HEK293 (cell line): ENCODE measurements around the gene MYO7B.

ENCODE experiments used
- CTCF ChIA-PET: fragments of 350-600 bp; formaldehyde crosslinking; extraction: SDS; loops from one replicate; lab custom pipeline; 2021; ENCODE audit warnings: antibody characterized with exemption; lab: Yijun Ruan, JAX
- POLR2A ChIA-PET: fragments of 300-600 bp; formaldehyde crosslinking; extraction: SDS; loops from one replicate; lab custom pipeline; 2020; ENCODE audit warnings: antibody characterized with exemption, inconsistent platforms; lab: Yijun Ruan, JAX
- H3K27ac ChIP-seq: fragments of 200-500 bp; sonication (Bioruptor generic); 2 replicates; pipeline ENCODE4 v1.5.1; 2014; ENCODE audit warnings: low read depth, low read length, control low read depth, inconsistent platforms; ENCODE audit errors: extremely low read depth
- H3K36me3 ChIP-seq, 2 experiments: fragments of 200-500 bp in 1 of 2; sonication (Bioruptor generic) in 1 of 2; 1 replicate in 1 of 2; 2 replicates in 1 of 2; pipeline ENCODE4 v1.5.1; 2014 to 2017; ENCODE audit warnings: inconsistent platforms in 2 of 2, low read length in 2 of 2; ENCODE audit not compliant: control insufficient read depth in 2 of 2, insufficient read depth in 1 of 2
- H3K4me1 ChIP-seq: fragments of 200-500 bp; sonication (Bioruptor generic); 2 replicates; pipeline ENCODE4 v1.5.1; 2014; ENCODE audit warnings: mild to moderate bottlenecking, low read length, inconsistent platforms; ENCODE audit not compliant: control insufficient read depth, insufficient read depth
- H3K4me3 ChIP-seq: 2 replicates; pipeline ENCODE4 v1.5.1; 2011; ENCODE audit warnings: low read depth, mild to moderate bottlenecking, control low read depth, low read length, moderate library complexity
- H3K9me3 ChIP-seq: fragments of 200-500 bp; sonication (Bioruptor generic); 2 replicates; pipeline ENCODE4 v1.5.1; 2014; ENCODE audit warnings: low read depth, low read length, inconsistent platforms; ENCODE audit not compliant: control insufficient read depth, insufficient read depth
- FEZF1 ChIP-seq: fragments of 450-650 bp; formaldehyde crosslinking; IDR thresholded peaks from 2 replicates; pipeline ENCODE4 v1.5.1; 2016; ENCODE audit warnings: missing biosample characterization, missing genetic modification characterization
- HOXA7 ChIP-seq: sonication (generic); formaldehyde crosslinking; IDR thresholded peaks from 2 replicates; pipeline ENCODE4 v1.8.1; 2022; ENCODE audit warnings: missing genetic modification reagents, borderline replicate concordance
- YY1 ChIP-seq: fragments of 450-650 bp; formaldehyde crosslinking; IDR thresholded peaks from 2 replicates; pipeline ENCODE4 v1.5.1; 2018; ENCODE audit warnings: missing biosample characterization, missing genetic modification characterization
- ZBTB48 ChIP-seq: fragments of 450-650 bp; formaldehyde crosslinking; IDR thresholded peaks from 2 replicates; pipeline ENCODE4 v1.5.1; 2016; ENCODE audit warnings: missing biosample characterization, missing genetic modification characterization
- ZFHX2 ChIP-seq: fragments of 450-650 bp; formaldehyde crosslinking; conservative IDR thresholded peaks from 2 replicates; pipeline ENCODE4 v1.5.1; 2016; ENCODE audit warnings: missing biosample characterization, missing genetic modification characterization
- ZNF10 ChIP-seq: fragments of 450-650 bp; formaldehyde crosslinking; IDR thresholded peaks from 2 replicates; pipeline ENCODE4 v1.5.1; 2017; ENCODE audit warnings: missing biosample characterization, missing genetic modification characterization
- ZNF132 ChIP-seq: fragments of 450-650 bp; formaldehyde crosslinking; IDR thresholded peaks from 2 replicates; pipeline ENCODE4 v1.5.1; 2017; ENCODE audit warnings: missing biosample characterization, missing genetic modification characterization, borderline replicate concordance
- ZNF133 ChIP-seq: fragments of 450-650 bp; formaldehyde crosslinking; IDR thresholded peaks from 2 replicates; pipeline ENCODE4 v1.5.1; 2016; ENCODE audit warnings: missing biosample characterization, missing genetic modification characterization
- ZNF140 ChIP-seq: fragments of 450-650 bp; formaldehyde crosslinking; IDR thresholded peaks from 2 replicates; pipeline ENCODE4 v1.5.1; 2016; ENCODE audit warnings: missing biosample characterization, missing genetic modification characterization
- ZNF274 ChIP-seq, 2 experiments: fragments of 200-500 bp in 1 of 2; fragments of 450-650 bp in 1 of 2; sonication (Bioruptor generic) in 1 of 2; formaldehyde crosslinking in 1 of 2; IDR thresholded peaks; 2 replicates each; pipeline versions ENCODE4 v1.5.1 to v1.6.1; 2014 to 2016; ENCODE audit warnings: borderline replicate concordance in 1 of 2, inconsistent platforms in 1 of 2, low read length in 1 of 2, missing biosample characterization in 1 of 2, missing genetic modification characterization in 1 of 2
- ZNF37A ChIP-seq: fragments of 450-650 bp; IDR thresholded peaks from 2 replicates; pipeline ENCODE4 v1.5.1; 2018; ENCODE audit warnings: missing biosample characterization, missing genetic modification characterization
- ZNF394 ChIP-seq: fragments of 450-650 bp; formaldehyde crosslinking; IDR thresholded peaks from 2 replicates; pipeline ENCODE4 v1.5.1; 2016; ENCODE audit warnings: missing biosample characterization, missing genetic modification characterization, mild to moderate bottlenecking, moderate library complexity, borderline replicate concordance
- ZNF423 ChIP-seq: fragments of 450-650 bp; formaldehyde crosslinking; IDR thresholded peaks from 2 replicates; pipeline ENCODE4 v1.5.1; 2016; ENCODE audit warnings: missing biosample characterization, missing genetic modification characterization
- ZNF426 ChIP-seq: fragments of 450-650 bp; formaldehyde crosslinking; IDR thresholded peaks from 2 replicates; pipeline ENCODE4 v1.5.1; 2017; ENCODE audit warnings: missing biosample characterization, missing genetic modification characterization, mild to moderate bottlenecking, inconsistent platforms, moderate library complexity
- ZNF433 ChIP-seq: fragments of 450-650 bp; formaldehyde crosslinking; IDR thresholded peaks from 2 replicates; pipeline ENCODE4 v1.5.1; 2016; ENCODE audit warnings: missing biosample characterization, missing genetic modification characterization, low read depth
- ZNF48 ChIP-seq: fragments of 450-650 bp; formaldehyde crosslinking; IDR thresholded peaks from 2 replicates; pipeline ENCODE4 v1.5.1; 2016; ENCODE audit warnings: missing biosample characterization, missing genetic modification characterization
- ZNF560 ChIP-seq: fragments of 450-650 bp; formaldehyde crosslinking; IDR thresholded peaks from 2 replicates; pipeline ENCODE4 v1.5.1; 2017; ENCODE audit warnings: missing biosample characterization, missing genetic modification characterization, borderline replicate concordance
- ZNF600 ChIP-seq: fragments of 450-650 bp; formaldehyde crosslinking; IDR thresholded peaks from 2 replicates; pipeline ENCODE4 v1.5.1; 2016; ENCODE audit warnings: missing biosample characterization, missing genetic modification characterization
- ZNF623 ChIP-seq: fragments of 450-650 bp; formaldehyde crosslinking; IDR thresholded peaks from 2 replicates; pipeline ENCODE4 v1.5.1; 2016; ENCODE audit warnings: missing biosample characterization, missing genetic modification characterization
- ZNF843 ChIP-seq: fragments of 450-650 bp; formaldehyde crosslinking; IDR thresholded peaks from 2 replicates; pipeline ENCODE4 v1.5.1; 2016; ENCODE audit warnings: missing biosample characterization, missing genetic modification characterization
- ZXDB ChIP-seq: fragments of 450-650 bp; formaldehyde crosslinking; IDR thresholded peaks from 2 replicates; pipeline ENCODE4 v1.5.1; 2016; ENCODE audit warnings: missing biosample characterization, missing genetic modification characterization
- TF ChIP-seq, protein P1 (sequence below): fragments of 450-650 bp; formaldehyde crosslinking; IDR thresholded peaks from 2 replicates; pipeline ENCODE4 v1.5.1; 2017; ENCODE audit warnings: missing biosample characterization, missing genetic modification characterization
- TF ChIP-seq, protein P2 (sequence below): fragments of 450-650 bp; formaldehyde crosslinking; IDR thresholded peaks from 2 replicates; pipeline ENCODE4 v1.5.1; 2017; ENCODE audit warnings: missing biosample characterization, missing genetic modification characterization
- TF ChIP-seq, protein P3 (sequence below): fragments of 450-650 bp; formaldehyde crosslinking; IDR thresholded peaks from 2 replicates; pipeline ENCODE4; 2016; ENCODE audit warnings: missing biosample characterization, missing genetic modification characterization
- TF ChIP-seq, protein P4 (sequence below): fragments of 450-650 bp; formaldehyde crosslinking; conservative IDR thresholded peaks from 2 replicates; pipeline ENCODE4 v1.5.1; 2016; ENCODE audit warnings: low read depth, missing biosample characterization, missing genetic modification characterization

The MYO7B gene

DNA sequence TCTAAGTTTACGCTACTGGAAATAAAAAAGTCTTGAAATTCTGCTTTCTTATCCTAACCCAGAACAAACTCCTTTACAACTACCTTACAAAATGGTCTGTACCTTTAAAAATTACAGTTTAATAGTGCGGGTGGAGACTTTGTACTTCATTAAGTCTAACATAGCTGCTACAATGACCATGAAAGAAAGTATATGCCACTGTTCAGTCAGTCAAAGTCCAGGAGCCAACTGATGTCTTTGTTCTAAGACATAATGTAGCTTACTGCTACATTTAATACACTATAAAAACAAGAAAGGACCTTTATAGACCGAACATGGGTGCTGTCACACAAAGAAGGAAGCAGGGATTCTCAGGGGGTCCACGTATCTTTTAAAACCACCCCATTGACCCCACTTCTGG lies 45.2 kb upstream of the MYO7B start:
- Histone ChIP-seq H3K4me3 (no peak overlapping the region), H3K36me3 (peaks cover 76 to 96% of the 10 kb centered on the region in 2 experiments), H3K4me1 (no peaks in the 10 kb centered on the region), H3K27ac (no peak overlapping the region), H3K9me3 (no peaks in the 10 kb centered on the region)
- POLR2A ChIA-PET, result interaction anchor here (0.7 kb wide), 1 partner anchor 196 kb away, joined by 3 read pairs; the partner anchor contains the start of gene ERCC3
- CTCF ChIA-PET, result interaction anchor here (0.9 to 1.0 kb wide), 3 partner anchors 11 to 18 kb away, joined by 3 read pairs; no protein-coding TSS in a partner anchor
- TF ChIP-seq ZNF274 (IDR thresholded peaks at IDR 0.05; ENCODE audit: low read length) (no peak), ZNF274 (tag by site-specific recombination; IDR thresholded peaks at IDR 0.05; ENCODE audit: borderline replicate concordance) (no peak), YY1 (tag by site-specific recombination) (no peak), ZNF843 (tag by site-specific recombination) (no peak), ZNF37A (tag by site-specific recombination) (no peak), ZBTB48 (no peak), ZNF132 (tag by site-specific recombination) (no peak), HOXA7 (CRISPR knock-in tag) (no peak), ZNF140 (no peak)
- TF ChIP-seq, protein P1, sequence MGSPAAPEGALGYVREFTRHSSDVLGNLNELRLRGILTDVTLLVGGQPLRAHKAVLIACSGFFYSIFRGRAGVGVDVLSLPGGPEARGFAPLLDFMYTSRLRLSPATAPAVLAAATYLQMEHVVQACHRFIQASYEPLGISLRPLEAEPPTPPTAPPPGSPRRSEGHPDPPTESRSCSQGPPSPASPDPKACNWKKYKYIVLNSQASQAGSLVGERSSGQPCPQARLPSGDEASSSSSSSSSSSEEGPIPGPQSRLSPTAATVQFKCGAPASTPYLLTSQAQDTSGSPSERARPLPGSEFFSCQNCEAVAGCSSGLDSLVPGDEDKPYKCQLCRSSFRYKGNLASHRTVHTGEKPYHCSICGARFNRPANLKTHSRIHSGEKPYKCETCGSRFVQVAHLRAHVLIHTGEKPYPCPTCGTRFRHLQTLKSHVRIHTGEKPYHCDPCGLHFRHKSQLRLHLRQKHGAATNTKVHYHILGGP (tag by site-specific recombination), result no peak
- TF ChIP-seq, protein P2, sequence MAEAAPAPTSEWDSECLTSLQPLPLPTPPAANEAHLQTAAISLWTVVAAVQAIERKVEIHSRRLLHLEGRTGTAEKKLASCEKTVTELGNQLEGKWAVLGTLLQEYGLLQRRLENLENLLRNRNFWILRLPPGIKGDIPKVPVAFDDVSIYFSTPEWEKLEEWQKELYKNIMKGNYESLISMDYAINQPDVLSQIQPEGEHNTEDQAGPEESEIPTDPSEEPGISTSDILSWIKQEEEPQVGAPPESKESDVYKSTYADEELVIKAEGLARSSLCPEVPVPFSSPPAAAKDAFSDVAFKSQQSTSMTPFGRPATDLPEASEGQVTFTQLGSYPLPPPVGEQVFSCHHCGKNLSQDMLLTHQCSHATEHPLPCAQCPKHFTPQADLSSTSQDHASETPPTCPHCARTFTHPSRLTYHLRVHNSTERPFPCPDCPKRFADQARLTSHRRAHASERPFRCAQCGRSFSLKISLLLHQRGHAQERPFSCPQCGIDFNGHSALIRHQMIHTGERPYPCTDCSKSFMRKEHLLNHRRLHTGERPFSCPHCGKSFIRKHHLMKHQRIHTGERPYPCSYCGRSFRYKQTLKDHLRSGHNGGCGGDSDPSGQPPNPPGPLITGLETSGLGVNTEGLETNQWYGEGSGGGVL (tag by site-specific recombination), result no peak
- TF ChIP-seq, protein P3, sequence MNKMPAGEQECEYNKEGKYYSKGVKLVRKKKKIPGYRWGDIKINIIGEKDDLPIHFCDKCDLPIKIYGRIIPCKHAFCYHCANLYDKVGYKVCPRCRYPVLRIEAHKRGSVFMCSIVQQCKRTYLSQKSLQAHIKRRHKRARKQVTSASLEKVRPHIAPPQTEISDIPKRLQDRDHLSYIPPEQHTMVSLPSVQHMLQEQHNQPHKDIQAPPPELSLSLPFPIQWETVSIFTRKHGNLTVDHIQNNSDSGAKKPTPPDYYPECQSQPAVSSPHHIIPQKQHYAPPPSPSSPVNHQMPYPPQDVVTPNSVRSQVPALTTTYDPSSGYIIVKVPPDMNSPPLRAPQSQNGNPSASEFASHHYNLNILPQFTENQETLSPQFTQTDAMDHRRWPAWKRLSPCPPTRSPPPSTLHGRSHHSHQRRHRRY (tag by site-specific recombination), result no peak

DNA sequence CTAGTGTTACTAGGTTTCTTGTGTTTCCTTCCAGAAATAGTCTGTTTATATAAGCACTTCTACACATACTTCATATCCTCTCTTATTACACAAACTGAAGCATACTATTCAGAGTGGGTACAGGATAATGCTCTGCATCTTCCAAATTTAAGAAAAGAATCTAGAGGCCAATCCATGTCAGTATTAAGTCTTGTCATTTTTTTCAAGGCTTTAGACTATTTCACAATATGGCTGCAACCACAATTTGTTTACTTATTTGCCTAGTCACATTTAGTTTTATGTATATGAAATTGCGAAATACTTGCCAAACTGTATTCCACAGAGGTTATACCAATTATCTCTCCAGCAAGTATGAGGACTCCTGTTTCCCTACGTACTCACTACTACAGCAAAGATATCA lies 37.1 kb upstream of the MYO7B start:
- TF ChIP-seq ZNF133 (tag by site-specific recombination), result no peak
- no peak for TF ChIP-seq ZFHX2
- no peak for TF ChIP-seq ZNF10
- no peak for TF ChIP-seq ZNF394 (tag by site-specific recombination)
- no peak for TF ChIP-seq ZNF600
- no peak for TF ChIP-seq FEZF1 (tag by site-specific recombination)
- TF ChIP-seq, all 188 proteins: peak for 0
- H3K27ac ChIP-seq, result no peak overlapping the region
- no peaks in the 10 kb centered on the region for H3K9me3 ChIP-seq
- H3K36me3 ChIP-seq, result peaks cover 75 to 90% of the 10 kb centered on the region in 2 experiments
- H3K4me3 ChIP-seq, result no peak overlapping the region
- ChIA-PET CTCF (no interaction called here), POLR2A (no interaction called here)
- H3K4me1 ChIP-seq, result no peaks in the 10 kb centered on the region

DNA sequence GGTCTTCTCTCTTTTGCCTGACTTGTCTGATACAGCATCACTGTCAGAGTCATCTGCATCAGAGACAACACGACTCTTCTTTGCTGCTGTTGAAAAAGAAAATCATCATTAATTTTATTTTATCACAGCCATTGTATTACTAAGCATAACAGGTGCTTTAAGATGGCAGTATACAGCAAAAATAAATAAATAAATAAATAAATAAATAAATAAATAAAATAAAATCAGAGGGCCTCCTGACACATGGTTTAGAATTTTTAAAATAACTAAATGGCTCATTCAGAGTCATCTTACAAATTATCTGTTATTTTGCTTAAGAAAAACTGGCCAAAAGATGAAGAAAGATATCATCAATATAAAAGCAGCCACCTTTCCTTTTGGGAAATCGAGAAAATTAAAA lies 32.0 kb upstream of the MYO7B start:
- ChIA-PET CTCF (interaction anchor here (0.6 kb wide), 2 partner anchors 155 to 280 kb away, joined by 3 to 4 read pairs; no protein-coding TSS in a partner anchor), POLR2A (no interaction called here)
- Histone ChIP-seq H3K27ac (no peak overlapping the region), H3K36me3 (peaks cover 59 to 63% of the 10 kb centered on the region in 2 experiments), H3K4me1 (peaks cover 14% of the 10 kb centered on the region), H3K4me3 (no peak overlapping the region), H3K9me3 (no peaks in the 10 kb centered on the region)
- TF ChIP-seq ZNF560, result 0 out of 2 replicates have a peak, but pooled peaks have one; percentile 12
- peak; percentile 40; the same call in 1 of the 2 replicates for TF ChIP-seq ZXDB (tag by site-specific recombination)
- TF ChIP-seq, protein P4, sequence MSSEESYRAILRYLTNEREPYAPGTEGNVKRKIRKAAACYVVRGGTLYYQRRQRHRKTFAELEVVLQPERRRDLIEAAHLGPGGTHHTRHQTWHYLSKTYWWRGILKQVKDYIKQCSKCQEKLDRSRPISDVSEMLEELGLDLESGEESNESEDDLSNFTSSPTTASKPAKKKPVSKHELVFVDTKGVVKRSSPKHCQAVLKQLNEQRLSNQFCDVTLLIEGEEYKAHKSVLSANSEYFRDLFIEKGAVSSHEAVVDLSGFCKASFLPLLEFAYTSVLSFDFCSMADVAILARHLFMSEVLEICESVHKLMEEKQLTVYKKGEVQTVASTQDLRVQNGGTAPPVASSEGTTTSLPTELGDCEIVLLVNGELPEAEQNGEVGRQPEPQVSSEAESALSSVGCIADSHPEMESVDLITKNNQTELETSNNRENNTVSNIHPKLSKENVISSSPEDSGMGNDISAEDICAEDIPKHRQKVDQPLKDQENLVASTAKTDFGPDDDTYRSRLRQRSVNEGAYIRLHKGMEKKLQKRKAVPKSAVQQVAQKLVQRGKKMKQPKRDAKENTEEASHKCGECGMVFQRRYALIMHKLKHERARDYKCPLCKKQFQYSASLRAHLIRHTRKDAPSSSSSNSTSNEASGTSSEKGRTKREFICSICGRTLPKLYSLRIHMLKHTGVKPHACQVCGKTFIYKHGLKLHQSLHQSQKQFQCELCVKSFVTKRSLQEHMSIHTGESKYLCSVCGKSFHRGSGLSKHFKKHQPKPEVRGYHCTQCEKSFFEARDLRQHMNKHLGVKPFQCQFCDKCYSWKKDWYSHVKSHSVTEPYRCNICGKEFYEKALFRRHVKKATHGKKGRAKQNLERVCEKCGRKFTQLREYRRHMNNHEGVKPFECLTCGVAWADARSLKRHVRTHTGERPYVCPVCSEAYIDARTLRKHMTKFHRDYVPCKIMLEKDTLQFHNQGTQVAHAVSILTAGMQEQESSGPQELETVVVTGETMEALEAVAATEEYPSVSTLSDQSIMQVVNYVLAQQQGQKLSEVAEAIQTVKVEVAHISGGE (tag by site-specific recombination), result peak; percentile 55; the same call in 1 of the 2 replicates
- no peak for TF ChIP-seq ZNF423 (tag by site-specific recombination)
- no peak for TF ChIP-seq ZNF48
- peak; percentile 23; the same call in 1 of the 2 replicates for TF ChIP-seq ZNF433
- peak; percentile 73 for TF ChIP-seq ZNF426 (tag by site-specific recombination)
- peak; percentile 35; the same call in 1 of the 2 replicates for TF ChIP-seq ZNF623 (tag by site-specific recombination)
